Measurements from ENCODE around the gene BIRC7. TPM values are rescaled to one million over a fixed set of nuclear protein-coding genes. Genes with fewer than 3 reads are reported as not detected.
"Not testable (repeated sequence)": the region's sequence is repeated elsewhere in the genome, so short reads cannot be mapped to it uniquely, and the experiment has no call there.

Gene BIRC7
- total and polyA plus RNA-seq, 2 donors from 2014 or later = 0.30 to 4.0 TPM

GRCh38 chr20:63219866-63220521 lies 15.7 kb upstream of the BIRC7 start:
- Histone ChIP-seq H3K9me3 (ENCODE audit: control insufficient read depth in 2 of 3, insufficient read depth in 1 of 3, low read length in 3 of 3) (no peaks in the 10 kb centered on the region), H3K27ac (ENCODE audit: low read depth in 2 of 2, low read length in 2 of 2) (no peak overlapping the region), H3K27me3 (ENCODE audit: control insufficient read depth, insufficient read depth, low read length) (no peaks in the 10 kb centered on the region), H3K4me1 (ENCODE audit: control insufficient read depth in 2 of 3, insufficient read depth in 2 of 3, low read depth in 1 of 3, low read length in 3 of 3) (peaks cover 0 to 8% (median 0%) of the 10 kb centered on the region in 3 donors), H3K4me3 (ENCODE audit: low read length in 3 of 3) (no peak overlapping the region), H3K9ac (ENCODE audit: low read length in 3 of 3) (no peak overlapping the region), H3K36me3 (ENCODE audit: control insufficient read depth in 2 of 3, insufficient read depth in 3 of 3, low read length in 3 of 3) (no peaks in the 10 kb centered on the region)
- no peak for FAIRE-seq
- intact Hi-C loops (cut with DNase I) = no loop called here
- DNase-seq = peak in 2 of 5 donors; percentile 29 to 55
- TF ChIP-seq, protein P1, sequence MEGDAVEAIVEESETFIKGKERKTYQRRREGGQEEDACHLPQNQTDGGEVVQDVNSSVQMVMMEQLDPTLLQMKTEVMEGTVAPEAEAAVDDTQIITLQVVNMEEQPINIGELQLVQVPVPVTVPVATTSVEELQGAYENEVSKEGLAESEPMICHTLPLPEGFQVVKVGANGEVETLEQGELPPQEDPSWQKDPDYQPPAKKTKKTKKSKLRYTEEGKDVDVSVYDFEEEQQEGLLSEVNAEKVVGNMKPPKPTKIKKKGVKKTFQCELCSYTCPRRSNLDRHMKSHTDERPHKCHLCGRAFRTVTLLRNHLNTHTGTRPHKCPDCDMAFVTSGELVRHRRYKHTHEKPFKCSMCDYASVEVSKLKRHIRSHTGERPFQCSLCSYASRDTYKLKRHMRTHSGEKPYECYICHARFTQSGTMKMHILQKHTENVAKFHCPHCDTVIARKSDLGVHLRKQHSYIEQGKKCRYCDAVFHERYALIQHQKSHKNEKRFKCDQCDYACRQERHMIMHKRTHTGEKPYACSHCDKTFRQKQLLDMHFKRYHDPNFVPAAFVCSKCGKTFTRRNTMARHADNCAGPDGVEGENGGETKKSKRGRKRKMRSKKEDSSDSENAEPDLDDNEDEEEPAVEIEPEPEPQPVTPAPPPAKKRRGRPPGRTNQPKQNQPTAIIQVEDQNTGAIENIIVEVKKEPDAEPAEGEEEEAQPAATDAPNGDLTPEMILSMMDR (IDR thresholded peaks at IDR 0.05; ENCODE audit: borderline replicate concordance, extremely low read depth, insufficient read depth) = no peak

GRCh38 chr20:63220696-63221399 lies 14.9 kb upstream of the BIRC7 start:
- no peaks in the 10 kb centered on the region for H3K36me3 ChIP-seq (ENCODE audit: control insufficient read depth in 2 of 3, insufficient read depth in 3 of 3, low read length in 3 of 3)
- intact Hi-C loops (cut with DNase I) = no loop called here

DNA sequence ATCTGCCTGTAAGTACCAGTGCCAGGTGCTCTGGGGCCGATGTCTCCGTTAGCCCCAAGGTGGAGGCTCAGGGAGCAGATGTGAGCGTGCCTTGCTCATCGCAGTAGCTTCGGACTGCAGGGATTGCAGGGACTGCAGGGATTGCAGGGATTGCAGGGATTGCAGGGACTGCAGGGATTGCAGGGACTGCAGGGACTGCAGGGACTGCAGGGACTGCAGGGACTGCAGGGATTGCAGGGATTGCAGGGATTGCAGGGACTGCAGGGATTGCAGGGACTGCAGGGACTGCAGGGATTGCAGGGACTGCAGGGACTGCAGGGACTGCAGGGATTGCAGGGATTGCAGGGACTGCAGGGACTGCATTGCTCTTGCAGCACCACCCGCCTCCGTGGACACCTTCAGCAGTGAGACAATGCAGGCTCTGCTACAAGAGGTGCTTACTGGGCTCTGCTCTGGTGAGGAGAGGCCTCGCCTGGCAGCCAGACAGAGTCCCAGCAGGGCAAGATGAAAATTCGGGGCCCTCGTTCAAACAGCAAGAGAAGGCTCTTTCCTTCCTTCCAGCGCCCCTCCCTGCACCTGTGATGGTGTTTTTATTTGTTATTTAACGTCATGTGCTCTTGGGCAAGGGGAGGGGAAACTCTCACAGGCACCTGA lies 14.2 kb upstream of the BIRC7 start:
- H3K27me3 ChIP-seq (ENCODE audit: control insufficient read depth, insufficient read depth, low read length); FAIRE-seq; H3K27ac ChIP-seq (ENCODE audit: low read depth in 2 of 2, low read length in 2 of 2); H3K4me1 ChIP-seq (ENCODE audit: control insufficient read depth in 2 of 3, insufficient read depth in 2 of 3, low read depth in 1 of 3, low read length in 3 of 3); H3K9ac ChIP-seq (ENCODE audit: low read length in 3 of 3); H3K9me3 ChIP-seq (ENCODE audit: control insufficient read depth in 2 of 3, insufficient read depth in 1 of 3, low read length in 3 of 3); H3K36me3 ChIP-seq (ENCODE audit: control insufficient read depth in 2 of 3, insufficient read depth in 3 of 3, low read length in 3 of 3); intact Hi-C loops (cut with DNase I); H3K4me3 ChIP-seq (ENCODE audit: low read length in 3 of 3): not testable (repeated sequence)
- DNase-seq = peak in 1 of 5 donors; percentile 21

More at GRCh38 chr20:63220696-63221399, 14.9 kb upstream of the BIRC7 start:
- H3K9ac ChIP-seq (ENCODE audit: low read length in 3 of 3) = no peak overlapping the region
- no peaks in the 10 kb centered on the region for H3K9me3 ChIP-seq (ENCODE audit: control insufficient read depth in 2 of 3, insufficient read depth in 1 of 3, low read length in 3 of 3)
- H3K4me3 ChIP-seq (ENCODE audit: low read length in 3 of 3) = no peak overlapping the region
- no peaks in the 10 kb centered on the region for H3K27me3 ChIP-seq (ENCODE audit: control insufficient read depth, insufficient read depth, low read length)
- FAIRE-seq (no peak), DNase-seq (peak in 2 of 5 donors; percentile 34 to 41)
- no peak overlapping the region for H3K27ac ChIP-seq (ENCODE audit: low read depth in 2 of 2, low read length in 2 of 2)
- H3K4me1 ChIP-seq (ENCODE audit: control insufficient read depth in 2 of 3, insufficient read depth in 2 of 3, low read depth in 1 of 3, low read length in 3 of 3) = peaks cover 0 to 7% (median 0%) of the 10 kb centered on the region in 3 donors
- TF ChIP-seq, protein P1 (IDR thresholded peaks at IDR 0.05; ENCODE audit: borderline replicate concordance, extremely low read depth, insufficient read depth) = no peak

GRCh38 chr20:63222541-63222940 lies 13.2 kb upstream of the BIRC7 start:
- Histone ChIP-seq H3K4me1 (ENCODE audit: control insufficient read depth in 2 of 3, insufficient read depth in 2 of 3, low read depth in 1 of 3, low read length in 3 of 3) (no peaks in the 10 kb centered on the region), H3K9me3 (ENCODE audit: control insufficient read depth in 2 of 3, insufficient read depth in 1 of 3, low read length in 3 of 3) (no peaks in the 10 kb centered on the region), H3K27ac (ENCODE audit: low read depth in 2 of 2, low read length in 2 of 2) (no peak overlapping the region), H3K9ac (ENCODE audit: low read length in 3 of 3) (no peak overlapping the region), H3K4me3 (ENCODE audit: low read length in 3 of 3) (no peak overlapping the region), H3K36me3 (ENCODE audit: control insufficient read depth in 2 of 3, insufficient read depth in 3 of 3, low read length in 3 of 3) (no peaks in the 10 kb centered on the region), H3K27me3 (ENCODE audit: control insufficient read depth, insufficient read depth, low read length) (no peaks in the 10 kb centered on the region)
- TF ChIP-seq, protein P1 (IDR thresholded peaks at IDR 0.05; ENCODE audit: borderline replicate concordance, extremely low read depth, insufficient read depth) = no peak
- FAIRE-seq = no peak
- intact Hi-C loops (cut with DNase I) = no loop called here
- peak in 1 of 5 donors; percentile 68 for DNase-seq
